HG03159 (cell line): ENCODE measurements around the gene SH3RF3.

Source experiments
- ATAC-seq: cut with Tn5 transposase; IDR thresholded peaks from one replicate; pipeline ENCODE4 v1.9.1; 2021; ENCODE audit warnings: mild to moderate bottlenecking, moderate library complexity; ENCODE audit not compliant: unreplicated experiment

The SH3RF3 gene

GRCh38 chr2:109330056-109330455 lies 201.1 kb downstream of the SH3RF3 start:
- ATAC-seq: no peak

GRCh38 chr2:109331081-109331480 lies 202.1 kb downstream of the SH3RF3 start:
- ATAC-seq: no peak

GRCh38 chr2:109331896-109332848 lies 203.2 kb downstream of the SH3RF3 start:
- peak; percentile 40 for ATAC-seq

- no peak for ATAC-seq
Measured at GRCh38 chr2:109332880-109333279, 203.9 kb downstream of the SH3RF3 start.

- no peak for ATAC-seq
Measured at GRCh38 chr2:109333414-109334210, 204.6 kb downstream of the SH3RF3 start.

- no peak for ATAC-seq
Measured at GRCh38 chr2:109335631-109336176, 206.7 kb downstream of the SH3RF3 start.

GRCh38 chr2:109336296-109336695 lies 207.3 kb downstream of the SH3RF3 start:
- ATAC-seq: no peak

- ATAC-seq: no peak
Measured at GRCh38 chr2:109337221-109337620, 208.2 kb downstream of the SH3RF3 start.

GRCh38 chr2:109339519-109339966 lies 210.5 kb downstream of the SH3RF3 start:
- no peak for ATAC-seq

- no peak for ATAC-seq
Measured at GRCh38 chr2:109340381-109340780, 211.4 kb downstream of the SH3RF3 start.

- ATAC-seq: no peak
Measured at GRCh38 chr2:109341355-109342255, 212.6 kb downstream of the SH3RF3 start.

- ATAC-seq: no peak
Measured at GRCh38 chr2:109342256-109342850, 213.3 kb downstream of the SH3RF3 start.

- ATAC-seq: no peak
Measured at GRCh38 chr2:109342930-109343329, 213.9 kb downstream of the SH3RF3 start.

- no peak for ATAC-seq
Measured at GRCh38 chr2:109343460-109343859, 214.5 kb downstream of the SH3RF3 start.

GRCh38 chr2:109344270-109344805 lies 215.3 kb downstream of the SH3RF3 start:
- ATAC-seq: no peak

- no peak for ATAC-seq
Measured at GRCh38 chr2:109345091-109345490, 216.1 kb downstream of the SH3RF3 start.

GRCh38 chr2:109345653-109346480 lies 216.9 kb downstream of the SH3RF3 start:
- ATAC-seq: no peak

- no peak for ATAC-seq
Measured at GRCh38 chr2:109346601-109347228, 217.7 kb downstream of the SH3RF3 start.
